H9 (cell line): Measurements from ENCODE around the gene RSPO3. TPM values are rescaled to one million over a fixed set of nuclear protein-coding genes. Genes with fewer than 3 reads are reported as not detected.

ENCODE experiments used
- DNase-seq: peaks from one replicate; pipeline ENCODE4 v3.0.0-alpha.2; 2017
- H2AFZ ChIP-seq: one replicate; pipeline ENCODE4 v1.6.1; 2013; ENCODE audit warnings: mild to moderate bottlenecking, low read length, control low read depth, moderate library complexity
- H2AK5ac ChIP-seq: 2 replicates; pipeline ENCODE4 v1.6.1; 2013; ENCODE audit warnings: low read length, control low read depth, mixed read lengths; ENCODE audit not compliant: insufficient read length
- H2BK120ac ChIP-seq: one replicate; pipeline ENCODE4 v1.6.1; 2013; ENCODE audit warnings: low read depth, mild to moderate bottlenecking, low read length, control low read depth, inconsistent platforms; ENCODE audit not compliant: poor library complexity, severe bottlenecking
- H2BK12ac ChIP-seq: 2 replicates; pipeline ENCODE4 v1.6.1; 2013; ENCODE audit warnings: low read length, control low read depth, mixed read lengths, low read depth; ENCODE audit not compliant: insufficient read length
- H2BK15ac ChIP-seq: 2 replicates; pipeline ENCODE4 v1.6.1; 2013; ENCODE audit warnings: low read depth, low read length, control low read depth
- H2BK20ac ChIP-seq: one replicate; pipeline ENCODE4 v1.6.1; 2013; ENCODE audit warnings: low read depth, mild to moderate bottlenecking, low read length, control low read depth, inconsistent platforms; ENCODE audit not compliant: poor library complexity, severe bottlenecking
- H2BK5ac ChIP-seq: 2 replicates; pipeline ENCODE4 v1.6.1; 2013; ENCODE audit warnings: low read length, control low read depth, mixed read lengths; ENCODE audit not compliant: insufficient read length
- H3K14ac ChIP-seq: 2 replicates; pipeline ENCODE4 v1.6.1; 2013; ENCODE audit warnings: low read length, control low read depth; ENCODE audit not compliant: insufficient read depth
- H3K18ac ChIP-seq: 2 replicates; pipeline ENCODE4 v1.6.1; 2013; ENCODE audit warnings: low read depth, mild to moderate bottlenecking, mixed read lengths, low read length, control low read depth; ENCODE audit not compliant: insufficient read length
- H3K23ac ChIP-seq: 2 replicates; pipeline ENCODE4 v1.6.1; 2013; ENCODE audit warnings: low read length, control low read depth, mixed read lengths, low read depth; ENCODE audit not compliant: insufficient read length
- H3K23me2 ChIP-seq: 2 replicates; pipeline ENCODE4 v1.6.1; 2013; ENCODE audit warnings: low read depth, mild to moderate bottlenecking, mixed read lengths, low read length, control low read depth; ENCODE audit not compliant: insufficient read length, poor library complexity, severe bottlenecking
- H3K27ac ChIP-seq: 2 replicates; pipeline ENCODE4 v1.5.1; 2013; ENCODE audit warnings: low read length, control low read depth, mixed read lengths, low read depth; ENCODE audit not compliant: insufficient read length
- H3K27me3 ChIP-seq: 2 replicates; pipeline ENCODE4 v1.6.1; 2013; ENCODE audit warnings: low read length, control low read depth, inconsistent platforms; ENCODE audit not compliant: insufficient read depth
- H3K4ac ChIP-seq: 2 replicates; pipeline ENCODE4 v1.6.1; 2013; ENCODE audit warnings: low read depth, mild to moderate bottlenecking, control low read depth, inconsistent platforms, low read length, moderate library complexity
- H3K4me1 ChIP-seq: 2 replicates; pipeline ENCODE4 v1.6.1; 2013; ENCODE audit warnings: low read length, control low read depth, inconsistent platforms; ENCODE audit not compliant: insufficient read depth
- H3K4me2 ChIP-seq: 2 replicates; pipeline ENCODE4 v1.6.1; 2013; ENCODE audit warnings: low read length, control low read depth, mixed read lengths; ENCODE audit not compliant: insufficient read length, insufficient read depth
- H3K56ac ChIP-seq: 2 replicates; pipeline ENCODE4 v1.6.1; 2013; ENCODE audit warnings: low read depth, mild to moderate bottlenecking, mixed read lengths, low read length, control low read depth; ENCODE audit not compliant: insufficient read length
- H3K79me1 ChIP-seq: 2 replicates; pipeline ENCODE4 v1.6.1; 2013; ENCODE audit warnings: low read depth, mild to moderate bottlenecking, moderate library complexity, low read length, control low read depth, inconsistent platforms; ENCODE audit not compliant: insufficient read depth, poor library complexity, severe bottlenecking
- H3K79me2 ChIP-seq: 2 replicates; pipeline ENCODE4 v1.6.1; 2013; ENCODE audit warnings: low read length, control low read depth, inconsistent platforms; ENCODE audit not compliant: insufficient read depth
- H3K9ac ChIP-seq: 2 replicates; pipeline ENCODE4 v1.6.1; 2013; ENCODE audit warnings: low read length, control low read depth, mixed read lengths; ENCODE audit not compliant: insufficient read length; ENCODE audit errors: extremely low read depth
- H3K9me3 ChIP-seq: one replicate; pipeline ENCODE4 v1.6.1; 2013; ENCODE audit warnings: low read depth, low read length, inconsistent platforms; ENCODE audit not compliant: control insufficient read depth
- H3T11ph ChIP-seq: one replicate; pipeline ENCODE4 v1.6.1; 2013; ENCODE audit warnings: mild to moderate bottlenecking, low read length, control low read depth, inconsistent platforms
- H4K20me1 ChIP-seq: one replicate; pipeline ENCODE4 v1.6.1; 2013; ENCODE audit not compliant: control insufficient read depth, insufficient read length, insufficient read depth
- H4K5ac ChIP-seq: 2 replicates; pipeline ENCODE4 v1.6.1; 2013; ENCODE audit warnings: low read depth, mild to moderate bottlenecking, mixed read lengths, low read length, control low read depth; ENCODE audit not compliant: insufficient read length
- H4K8ac ChIP-seq: replicated peaks from 2 replicates; pipeline ENCODE4 v1.6.1; 2013; ENCODE audit warnings: low read length, control low read depth, mixed read lengths, low read depth; ENCODE audit not compliant: insufficient read length
- H4K91ac ChIP-seq: 2 replicates; pipeline ENCODE4 v1.6.1; 2013; ENCODE audit warnings: low read depth, mild to moderate bottlenecking, moderate library complexity, mixed read lengths, low read length, control low read depth; ENCODE audit not compliant: insufficient read length
- H3K27ac Mint-ChIP-seq, 3 experiments: 2 replicates in 2 of 3; 3 replicates in 1 of 3; pipeline ENCODE4 v1.8.0; 2020 to 2021; ENCODE audit warnings: mixed read lengths in 3 of 3, mild to moderate bottlenecking in 1 of 3, moderate library complexity in 1 of 3
- H3K27me3 Mint-ChIP-seq: 2 replicates; pipeline ENCODE4 v1.8.0; 2021; ENCODE audit warnings: low read depth, mild to moderate bottlenecking, moderate library complexity, mixed read lengths
- H3K36me3 Mint-ChIP-seq, 3 experiments: 2 replicates in 2 of 3; 3 replicates in 1 of 3; pipeline ENCODE4 v1.8.0; 2020 to 2021; ENCODE audit warnings: low read depth in 3 of 3, mixed read lengths in 3 of 3; ENCODE audit not compliant: insufficient read depth in 1 of 3
- H3K4me1 Mint-ChIP-seq, 2 experiments: 2 replicates each; pipeline ENCODE4 v1.8.0; 2020; ENCODE audit warnings: mixed read lengths in 2 of 2
- H3K4me3 Mint-ChIP-seq, 2 experiments: 2 replicates in 1 of 2; 3 replicates in 1 of 2; pipeline ENCODE4 v1.8.0; 2020 to 2021; ENCODE audit warnings: mild to moderate bottlenecking in 2 of 2, mixed read lengths in 2 of 2, moderate library complexity in 1 of 2
- H3K9me3 Mint-ChIP-seq, 2 experiments: 2 replicates in 1 of 2; 3 replicates in 1 of 2; pipeline ENCODE4 v1.8.0; 2020; ENCODE audit warnings: mild to moderate bottlenecking in 2 of 2, mixed read lengths in 2 of 2, moderate library complexity in 1 of 2
- WGBS: extraction: QIAGEN DNeasy Blood & Tissue Kit; methylation state at CpG from one replicate; pipeline ENCODE4 v1.1.7; 2013; ENCODE audit warnings: missing lambda C conversion rate, low lambda C conversion rate, mixed read lengths; ENCODE audit not compliant: insufficient read length; ENCODE audit errors: extremely low coverage; 5-methylcytosine and 5-hydroxymethylcytosine counted together
- total RNA-seq: library from RNA; stranded (reverse); gene quantifications from 2 replicates; pipeline ENCODE4 v1.2.1, GENCODE V29; 2021
- TF ChIP-seq, protein P1 (sequence below): fragments of 200-600 bp; sonication (generic); conservative IDR thresholded peaks from 3 replicates; pipeline ENCODE4 v1.8.0; 2021; ENCODE audit warnings: antibody characterized with exemption, mild to moderate bottlenecking

RSPO3 gene
- total RNA-seq, 1 experiment from 2014 or later: not detected

DNA sequence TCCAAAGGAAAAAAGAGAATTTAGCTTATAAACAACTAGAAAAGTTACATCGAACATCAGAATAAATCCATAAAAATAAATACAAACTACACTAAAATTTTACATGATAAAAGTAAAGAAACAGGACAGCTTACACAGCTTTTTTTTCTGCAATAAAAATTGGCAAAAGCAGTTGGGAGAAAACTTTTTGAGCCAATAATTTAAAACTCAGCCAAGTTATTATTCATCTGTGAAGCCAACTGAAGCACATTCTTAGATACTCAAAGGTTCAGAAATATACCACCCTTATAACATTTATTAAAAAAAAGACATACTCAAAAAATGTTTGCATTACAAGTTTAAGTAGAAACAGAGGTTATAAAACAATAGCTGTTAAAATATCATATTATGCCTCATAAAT lies 23.7 kb upstream of the RSPO3 start:
- H3K27ac ChIP-seq: no peak overlapping the region
- H2BK5ac ChIP-seq: no peak overlapping the region
- no peak overlapping the region for H3K14ac ChIP-seq
- peaks cover 7% of the 10 kb centered on the region in 2 experiments for H3K4me1 Mint-ChIP-seq
- no peak overlapping the region for H4K5ac ChIP-seq
- no peak overlapping the region for H4K91ac ChIP-seq
- H3K79me2 ChIP-seq: no peaks in the 10 kb centered on the region
- H3K27me3 ChIP-seq: no peaks in the 10 kb centered on the region
- no peaks in the 10 kb centered on the region for H3K36me3 Mint-ChIP-seq
- H3K4me2 ChIP-seq: no peak overlapping the region
- no peak overlapping the region for H2BK20ac ChIP-seq
- DNase-seq: no peak
- H3K79me1 ChIP-seq: no peaks in the 10 kb centered on the region
- H3K27me3 Mint-ChIP-seq: no peaks in the 10 kb centered on the region
- H3K4me1 ChIP-seq: no peaks in the 10 kb centered on the region; the same call in 1 of the 2 replicates
- H2BK120ac ChIP-seq: no peak overlapping the region
- H3K18ac ChIP-seq: no peak overlapping the region
- H3K9me3 ChIP-seq: no peaks in the 10 kb centered on the region
- no peaks in the 10 kb centered on the region for H3K9me3 Mint-ChIP-seq
- H2BK12ac ChIP-seq: no peak overlapping the region
- H3K4me3 Mint-ChIP-seq: no peak overlapping the region
- WGBS: no CpG with 5 or more reads among the region's 1 CpG
- no peak overlapping the region for H4K8ac ChIP-seq
- H3K23me2 ChIP-seq: no peaks in the 10 kb centered on the region
- no peak overlapping the region for H3K9ac ChIP-seq
- no peak overlapping the region for H2BK15ac ChIP-seq
- no peak overlapping the region for H3K4ac ChIP-seq
- no peak overlapping the region for H3T11ph ChIP-seq
- no peak overlapping the region for H3K23ac ChIP-seq
- H3K27ac Mint-ChIP-seq: no peak overlapping the region
- no peak overlapping the region for H2AFZ ChIP-seq
- no peaks in the 10 kb centered on the region for H4K20me1 ChIP-seq
- H3K56ac ChIP-seq: no peak overlapping the region
- no peak overlapping the region for H2AK5ac ChIP-seq
- TF ChIP-seq, protein P1, sequence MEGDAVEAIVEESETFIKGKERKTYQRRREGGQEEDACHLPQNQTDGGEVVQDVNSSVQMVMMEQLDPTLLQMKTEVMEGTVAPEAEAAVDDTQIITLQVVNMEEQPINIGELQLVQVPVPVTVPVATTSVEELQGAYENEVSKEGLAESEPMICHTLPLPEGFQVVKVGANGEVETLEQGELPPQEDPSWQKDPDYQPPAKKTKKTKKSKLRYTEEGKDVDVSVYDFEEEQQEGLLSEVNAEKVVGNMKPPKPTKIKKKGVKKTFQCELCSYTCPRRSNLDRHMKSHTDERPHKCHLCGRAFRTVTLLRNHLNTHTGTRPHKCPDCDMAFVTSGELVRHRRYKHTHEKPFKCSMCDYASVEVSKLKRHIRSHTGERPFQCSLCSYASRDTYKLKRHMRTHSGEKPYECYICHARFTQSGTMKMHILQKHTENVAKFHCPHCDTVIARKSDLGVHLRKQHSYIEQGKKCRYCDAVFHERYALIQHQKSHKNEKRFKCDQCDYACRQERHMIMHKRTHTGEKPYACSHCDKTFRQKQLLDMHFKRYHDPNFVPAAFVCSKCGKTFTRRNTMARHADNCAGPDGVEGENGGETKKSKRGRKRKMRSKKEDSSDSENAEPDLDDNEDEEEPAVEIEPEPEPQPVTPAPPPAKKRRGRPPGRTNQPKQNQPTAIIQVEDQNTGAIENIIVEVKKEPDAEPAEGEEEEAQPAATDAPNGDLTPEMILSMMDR: no peak
